Stimulated activated CD4-positive, alpha-beta T cell treated with anti-CD3 and anti-CD28 coated beads, TNF-alpha, amount 100 ng/mL, for 1 hour (primary cell): ENCODE measurements around the gene SYTL3.

Experiments used
- DNase-seq, 3 donors: peaks; one replicate each; pipeline ENCODE4 v3.0.0-alpha.2; 2020; ENCODE audit warnings: low read depth in 3 of 3, low spot score in 1 of 3

The SYTL3 gene

DNA sequence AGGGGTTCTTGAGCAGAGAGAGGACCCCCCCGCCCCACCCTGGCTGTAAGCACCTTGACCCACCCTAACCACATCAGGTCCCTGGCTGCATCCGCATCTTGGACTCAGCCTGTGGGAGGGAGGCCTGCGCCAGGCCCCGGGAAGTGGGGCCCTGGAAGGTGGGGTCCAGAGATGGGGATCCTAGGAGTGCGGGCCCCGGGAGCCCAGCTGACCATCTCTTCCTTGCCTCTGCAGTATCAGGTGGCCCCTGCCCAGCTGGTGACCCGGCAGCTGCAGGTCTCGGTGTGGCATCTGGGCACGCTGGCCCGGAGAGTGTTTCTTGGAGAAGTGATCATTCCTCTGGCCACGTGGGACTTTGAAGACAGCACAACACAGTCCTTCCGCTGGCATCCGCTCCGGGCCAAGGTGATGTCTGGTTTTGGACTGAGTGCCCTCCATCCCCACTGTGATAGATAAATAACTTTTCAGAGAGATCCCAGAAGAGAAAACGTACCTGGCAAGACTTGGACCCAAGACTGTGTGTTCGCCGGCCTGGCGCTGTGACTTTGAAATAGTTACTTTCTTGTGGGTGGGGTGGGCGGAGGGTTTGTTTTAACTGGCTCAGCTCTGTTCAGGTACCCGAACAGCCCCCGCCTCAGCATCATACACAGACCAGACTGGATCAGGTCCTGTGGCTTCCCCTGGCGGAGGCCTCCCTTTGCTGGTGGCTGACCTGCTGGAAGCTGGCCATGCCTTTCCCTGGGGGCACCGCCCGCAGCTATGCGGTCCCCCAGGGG, 107.3 kb downstream of the SYTL3 start:
- DNase-seq: no peak

DNA sequence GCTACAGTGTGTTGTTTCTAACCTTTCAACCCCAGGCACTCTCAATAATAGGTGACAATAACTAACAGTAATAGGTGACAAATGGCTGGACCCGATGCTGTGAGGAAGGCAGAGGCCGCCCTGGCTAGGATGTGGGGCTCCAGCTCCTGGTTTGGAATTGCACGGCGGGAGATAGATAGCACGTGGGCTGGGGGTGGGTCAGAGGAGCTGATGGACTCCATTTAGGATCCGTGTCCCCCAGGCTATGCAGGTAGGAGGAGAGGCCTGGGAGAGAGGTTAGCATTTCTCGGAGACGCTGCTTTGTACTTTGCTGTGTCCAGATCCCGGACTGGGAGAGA, 107.9 kb downstream of the SYTL3 start:
- DNase-seq: no peak

DNA sequence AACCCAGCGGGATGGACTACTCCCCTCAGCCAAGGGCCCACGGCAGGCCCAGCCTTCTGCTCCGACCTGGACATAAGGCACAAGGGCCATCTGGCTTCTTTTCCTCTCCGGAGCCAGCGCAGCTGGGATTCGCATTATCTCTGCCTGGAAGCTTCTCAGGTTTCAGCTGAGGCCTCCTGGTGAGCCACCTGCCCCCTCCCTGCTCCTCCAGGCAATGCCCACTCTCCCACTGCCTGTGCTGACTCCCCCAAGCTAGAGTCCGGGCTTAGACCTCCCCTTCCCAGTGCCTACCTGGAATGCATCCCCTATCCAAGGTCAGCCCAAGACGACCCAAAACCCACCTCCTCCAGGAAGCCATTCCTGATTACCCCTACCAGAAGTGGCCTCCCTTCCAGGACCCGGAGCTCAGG, 108.6 kb downstream of the SYTL3 start:
- no peak for DNase-seq

DNA sequence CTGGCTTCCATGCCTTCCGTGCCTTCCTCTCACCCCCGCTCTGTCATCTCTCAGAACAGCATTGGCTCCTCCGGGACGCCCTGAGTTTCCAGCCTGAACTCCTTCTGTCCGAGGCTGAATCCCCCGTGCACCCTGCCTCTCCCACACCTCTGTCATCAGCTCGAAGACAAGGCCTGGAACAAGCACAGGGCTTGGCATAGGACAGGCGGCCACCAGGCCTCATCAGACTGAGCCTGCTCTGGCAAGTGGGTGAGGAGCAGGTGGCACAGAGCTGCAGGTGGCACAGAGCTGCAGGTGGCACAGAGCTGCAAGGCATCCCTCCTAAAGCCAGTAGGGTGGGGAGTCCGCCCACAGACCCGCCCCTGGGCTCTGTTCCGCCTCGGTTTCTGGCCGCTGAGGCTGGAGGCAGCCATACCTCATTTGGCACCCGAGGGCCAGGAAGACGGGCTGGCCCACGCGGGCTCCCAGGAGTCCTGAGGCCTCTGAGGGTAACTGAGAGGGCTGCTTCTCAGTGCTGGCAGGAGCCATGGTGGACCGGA, 109.2 kb downstream of the SYTL3 start:
- DNase-seq: no peak

DNA sequence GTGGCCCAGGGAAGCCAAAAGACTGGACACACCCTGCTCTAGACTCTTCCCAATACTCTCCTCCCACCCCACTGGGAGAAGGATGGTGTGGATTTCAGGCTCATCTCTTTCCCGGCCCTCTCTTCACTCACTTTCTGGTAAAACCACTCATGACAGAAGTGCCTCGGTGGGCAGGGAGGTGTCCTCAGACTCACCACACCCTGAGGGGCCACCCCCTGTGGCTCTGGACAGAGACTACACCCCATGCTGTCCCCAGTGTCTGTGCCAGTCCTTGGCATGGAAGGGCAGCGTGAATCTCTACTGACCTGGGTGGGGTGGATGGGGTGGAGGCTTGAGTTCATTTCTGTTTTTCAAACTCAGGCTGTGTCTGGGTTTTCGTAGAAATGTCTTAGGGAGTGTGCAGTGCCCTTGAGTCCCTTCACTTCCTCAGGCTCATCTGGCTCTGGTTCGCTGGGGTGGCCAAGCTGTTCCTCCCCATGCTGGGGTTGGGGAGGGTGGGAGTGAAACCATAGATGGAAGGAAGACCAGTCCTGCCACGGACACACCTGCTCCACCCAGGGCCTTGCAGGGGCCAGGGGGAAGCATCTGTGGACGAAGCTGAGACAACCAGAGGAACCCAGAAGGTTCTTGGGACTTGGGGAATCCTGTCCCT, 110.2 kb downstream of the SYTL3 start:
- DNase-seq: no peak

DNA sequence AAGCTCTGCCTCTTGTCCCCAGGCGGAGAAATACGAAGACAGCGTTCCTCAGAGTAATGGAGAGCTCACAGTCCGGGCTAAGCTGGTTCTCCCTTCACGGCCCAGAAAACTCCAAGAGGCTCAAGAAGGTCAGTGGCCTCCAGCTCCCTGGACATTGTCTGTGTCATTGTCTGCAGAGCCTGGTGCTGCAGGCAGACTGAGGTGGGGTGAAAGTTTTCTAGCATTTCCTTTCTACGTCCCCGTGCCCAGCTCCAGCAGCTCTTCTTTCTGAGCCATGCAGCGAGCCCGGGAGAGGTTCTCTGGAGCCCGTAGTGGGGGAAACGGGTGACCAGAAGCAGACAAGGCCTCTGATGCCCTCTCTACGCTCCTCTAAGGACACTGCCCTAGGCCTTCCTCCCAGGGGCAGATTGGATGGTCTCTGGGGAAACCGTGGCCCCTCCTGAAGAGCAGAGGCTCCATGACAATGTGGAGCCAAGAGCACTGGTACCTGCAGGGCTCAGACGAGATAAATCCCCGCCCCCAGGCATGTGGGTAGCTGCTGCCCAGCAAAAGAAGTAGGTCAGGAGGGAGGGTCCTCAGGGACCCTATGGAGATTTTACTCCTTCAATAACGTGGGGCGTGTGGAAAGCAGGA, 110.9 kb downstream of the SYTL3 start:
- DNase-seq: no peak

DNA sequence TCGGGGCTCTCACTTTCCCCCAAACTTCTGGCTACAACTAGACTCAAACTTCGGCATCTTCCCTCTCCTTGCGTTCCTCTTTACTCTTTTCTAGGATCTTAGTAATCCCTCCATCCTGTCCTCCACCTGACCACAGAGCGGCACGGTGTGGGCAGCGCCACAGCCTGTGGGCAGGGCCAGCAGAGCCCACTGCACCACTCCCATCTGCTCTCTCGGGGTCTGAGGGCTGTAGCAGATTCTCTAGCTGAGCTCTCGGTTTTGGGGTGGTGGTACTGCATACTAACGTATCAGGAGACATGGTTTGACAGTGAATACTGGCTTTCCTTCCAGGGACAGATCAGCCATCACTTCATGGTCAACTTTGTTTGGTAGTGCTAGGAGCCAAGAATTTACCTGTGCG, 111.9 kb downstream of the SYTL3 start:
- no peak for DNase-seq

GRCh38 chr6:158762787-158763433, 113.1 kb downstream of the SYTL3 start:
- no peak for DNase-seq

- no peak for DNase-seq
These were observed 113.8 kb downstream of the SYTL3 start for GRCh38 chr6:158763434-158764182.

- DNase-seq: no peak
These were observed 114.5 kb downstream of the SYTL3 start for GRCh38 chr6:158764183-158764849.

GRCh38 chr6:158764926-158765325, 115.1 kb downstream of the SYTL3 start:
- no peak for DNase-seq

GRCh38 chr6:158765499-158766068, 115.7 kb downstream of the SYTL3 start:
- no peak for DNase-seq

DNA sequence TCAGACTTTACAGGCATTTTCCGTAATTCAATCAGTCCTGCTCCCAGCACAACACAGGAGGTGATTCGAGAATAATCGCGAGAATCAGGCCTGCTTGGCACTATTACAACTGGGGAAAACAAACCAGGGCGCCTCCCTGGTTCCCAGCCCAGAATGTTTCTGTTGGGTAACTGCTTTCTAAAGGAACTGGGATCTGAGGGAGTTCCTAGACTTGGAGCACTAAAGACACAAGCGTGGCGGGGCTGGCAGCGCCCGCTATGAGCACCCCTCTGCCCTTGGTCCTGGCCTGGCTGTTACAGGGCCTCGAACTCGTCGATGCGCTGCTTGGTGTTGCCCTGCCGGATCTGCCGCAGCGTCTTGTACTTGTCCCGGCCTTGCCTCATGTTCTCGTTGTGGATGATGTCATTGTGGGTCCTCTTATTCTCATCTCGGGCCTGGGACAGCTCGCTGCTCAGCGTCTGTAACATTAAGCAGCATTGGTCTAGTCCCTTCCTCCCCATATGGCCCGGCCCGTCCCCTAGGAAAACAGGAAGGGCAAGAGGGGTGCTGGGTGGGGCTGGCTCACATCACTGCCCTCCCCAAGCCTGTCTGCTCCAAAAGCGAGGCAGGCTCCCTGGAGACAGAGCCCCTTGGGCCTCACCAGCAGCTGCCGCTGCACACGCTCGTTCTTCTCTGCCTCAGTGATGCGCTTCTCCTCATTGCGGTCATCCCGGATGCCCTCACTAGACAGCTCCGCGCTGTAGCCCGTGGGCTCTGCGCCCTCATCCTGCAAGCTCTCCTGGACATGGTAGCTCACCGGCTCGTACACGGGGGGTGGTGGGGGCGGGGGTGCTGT, 117.0 kb downstream of the SYTL3 start:
- no peak for DNase-seq

- DNase-seq: no peak
These were observed 117.9 kb downstream of the SYTL3 start for GRCh38 chr6:158767709-158768108.

- DNase-seq: no peak
These were observed 118.6 kb downstream of the SYTL3 start for GRCh38 chr6:158768436-158768835.

DNA sequence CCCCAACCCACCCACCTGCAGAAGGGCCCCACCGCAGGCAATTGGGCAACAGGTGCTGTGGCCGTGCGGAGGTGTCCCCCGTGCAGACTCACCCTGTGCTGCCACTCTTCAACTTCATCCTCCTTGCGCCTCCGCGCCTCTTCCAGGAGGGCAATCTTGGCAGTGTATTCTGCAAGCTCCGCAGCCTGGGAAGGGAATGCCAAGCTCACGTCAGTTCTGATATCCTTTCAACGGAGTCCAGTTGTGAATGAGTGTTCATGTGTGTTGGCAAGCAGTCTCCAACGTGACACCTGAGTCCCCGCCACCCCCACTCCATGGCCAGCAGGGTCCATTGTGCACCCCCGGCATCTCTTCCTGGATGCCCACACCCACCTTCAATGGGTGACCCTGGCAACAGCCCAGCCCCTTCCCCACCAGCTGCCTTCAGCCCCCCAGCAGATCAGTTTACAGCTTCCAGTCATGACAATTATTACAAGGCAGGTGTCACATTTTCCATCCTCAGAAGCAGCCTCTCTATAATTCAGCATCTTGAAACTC, 119.4 kb downstream of the SYTL3 start:
- no peak for DNase-seq

- DNase-seq: no peak
These were observed 120.0 kb downstream of the SYTL3 start for GRCh38 chr6:158769771-158770432.

DNA sequence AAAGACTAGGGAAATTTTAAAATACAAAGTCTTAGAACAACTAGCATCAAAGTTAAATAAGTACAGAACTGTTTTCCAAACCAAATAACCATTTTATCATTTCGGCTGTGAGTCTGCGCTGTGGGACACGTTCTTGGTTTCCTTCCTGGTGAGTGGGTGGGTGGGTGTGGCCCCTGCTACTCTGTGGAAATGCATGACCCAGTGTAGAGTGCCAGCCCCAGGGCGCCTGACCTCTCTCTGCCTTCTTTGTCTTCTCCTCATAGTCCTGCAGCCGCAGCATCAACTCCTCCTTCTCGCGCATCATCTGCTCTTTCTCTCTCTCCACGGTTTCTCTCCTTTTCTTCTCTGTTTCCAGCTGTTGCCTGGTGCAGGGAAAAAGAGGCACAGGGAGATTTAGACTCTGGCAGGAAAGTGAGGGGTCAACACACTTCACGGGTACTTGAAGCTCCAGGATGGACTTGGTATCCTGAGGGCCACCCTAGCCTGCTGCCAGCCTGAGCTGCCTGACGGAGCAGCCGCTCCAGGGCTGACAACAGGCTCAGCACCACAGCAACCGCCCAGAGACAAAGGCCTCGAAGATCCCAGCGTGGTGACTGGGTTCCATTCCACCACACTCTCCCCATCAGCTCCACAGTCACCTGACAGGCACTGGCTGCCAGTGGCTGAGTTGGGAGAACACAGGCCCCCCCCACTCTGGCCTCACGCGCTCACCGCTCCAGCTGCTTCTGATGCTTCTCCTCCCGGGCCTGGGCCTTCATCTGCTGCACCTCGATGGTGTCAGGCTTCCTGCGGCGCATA, 120.9 kb downstream of the SYTL3 start:
- no peak for DNase-seq
